ENCODE measurements around the gene ADCY3. TPM values are rescaled to one million over a fixed set of nuclear protein-coding genes. Genes with fewer than 3 reads are reported as not detected.

ADCY3 gene
- total and polyA plus RNA-seq, 9 of the 15 experiments (the other 6 are each of a cell fraction or from before 2014, with no cell fraction given), result 1.5 to 54.8 (median 26.3) TPM

- no peak for TF ChIP-seq EP400 (IDR thresholded peaks at IDR 0.05)
- TF ChIP-seq PTBP1 (IDR thresholded peaks at IDR 0.05; ENCODE audit: low read depth, low read length), result no peak
- TF ChIP-seq MTA1 (IDR thresholded peaks at IDR 0.05; ENCODE audit: borderline replicate concordance), result no peak
- TF ChIP-seq HOMEZ (CRISPR knock-in tag; IDR thresholded peaks at IDR 0.05), result no peak
- TF ChIP-seq PHB (CRISPR knock-in tag; IDR thresholded peaks at IDR 0.05), result no peak
- TF ChIP-seq SMC3 (conservative IDR thresholded peaks at IDR 0.05; ENCODE audit: insufficient read depth, low read depth, low read length), result no peak
- no peak for TF ChIP-seq RFX7 (CRISPR knock-in tag; IDR thresholded peaks at IDR 0.05)
- TF ChIP-seq PTTG1 (tag; IDR thresholded peaks at IDR 0.05; ENCODE audit: low read depth), result no peak
- Histone ChIP-seq H4K20me1 (replicated peaks; ENCODE audit: control insufficient read depth, insufficient read depth, low read length) (no peaks in the 10 kb centered on the region), H3K4me1 (replicated peaks in 1 of 2; ENCODE audit: control insufficient read depth in 2 of 2, insufficient read depth in 2 of 2, low read length in 2 of 2) (no peaks in the 10 kb centered on the region), H3K27me3 (ENCODE audit: control insufficient read depth in 2 of 2, insufficient read depth in 2 of 2, low read length in 2 of 2) (no peaks in the 10 kb centered on the region), H3K4me2 (ENCODE audit: insufficient read depth, low read length) (no peak overlapping the region), H2AFZ (ENCODE audit: low read depth, low read length) (no peak overlapping the region), H3K9ac (ENCODE audit: insufficient read depth in 1 of 2, low read depth in 2 of 2, low read length in 2 of 2) (no peak overlapping the region), H3K27ac (ENCODE audit: extremely low read depth, low read depth, low read length) (no peak overlapping the region), H3K79me2 (ENCODE audit: control insufficient read depth, insufficient read depth, low read length) (no peaks in the 10 kb centered on the region), H3K36me3 (ENCODE audit: control insufficient read depth, insufficient read depth, low read length) (peaks cover 26% of the 10 kb centered on the region), H3K4me3 (no peak overlapping the region), H3K9me3 (replicated peaks; ENCODE audit: control insufficient read depth, insufficient read depth, low read depth, low read length) (peaks cover 17% of the 10 kb centered on the region), H3K9me1 (ENCODE audit: control insufficient read depth, insufficient read depth, low read length) (no peaks in the 10 kb centered on the region)
- no peak for DNase-seq (ENCODE audit: extremely low read depth in 1 of 4, low spot score in 3 of 4)
- no TSS peak for BruUV-seq (replicated peaks)
- FAIRE-seq, result no peak
- ChIA-PET POLR2A (no interaction called here), CTCF (ENCODE audit: low intra/inter-chr PET ratio) (no interaction called here)
- no peak for ATAC-seq
- 96% methylated on average over 2 of the region's 2 CpGs for WGBS (ENCODE audit: insufficient coverage, low coverage, missing lambda C conversion rate)
- intact Hi-C loops (cut with micrococcal nuclease), result no loop called here
- in situ Hi-C loops (cut with MboI), result no loop called here
Measured at GRCh38 chr2:24892928-24893327, 27.1 kb downstream of the ADCY3 start.
